GM10248 (cell line): Measurements from ENCODE around the gene SOX15.

Experiments
- CTCF ChIA-PET: fragments of 300-600 bp; sonication (Branson Sonifier 250); formaldehyde crosslinking; extraction: SDS; loops from one replicate; lab custom pipeline; 2021; ENCODE audit warnings: antibody characterized with exemption; lab: Yijun Ruan, JAX
- POLR2A ChIA-PET: fragments of 350-650 bp; sonication (Branson Sonifier 250); formaldehyde crosslinking; extraction: SDS; loops from one replicate; lab custom pipeline; 2020; ENCODE audit warnings: antibody characterized with exemption; lab: Yijun Ruan, JAX
- DNase-seq: peaks from one replicate; pipeline ENCODE4 v3.0.0; 2012; ENCODE audit errors: extremely low spot score
- TF ChIP-seq, protein P1 (sequence below): IDR thresholded peaks from 2 replicates; pipeline ENCODE4 v1.5.1; 2012; ENCODE audit warnings: mild to moderate bottlenecking, low read depth; ENCODE audit errors: extremely low read depth, missing control alignments, control extremely low read depth

SOX15 gene

DNA sequence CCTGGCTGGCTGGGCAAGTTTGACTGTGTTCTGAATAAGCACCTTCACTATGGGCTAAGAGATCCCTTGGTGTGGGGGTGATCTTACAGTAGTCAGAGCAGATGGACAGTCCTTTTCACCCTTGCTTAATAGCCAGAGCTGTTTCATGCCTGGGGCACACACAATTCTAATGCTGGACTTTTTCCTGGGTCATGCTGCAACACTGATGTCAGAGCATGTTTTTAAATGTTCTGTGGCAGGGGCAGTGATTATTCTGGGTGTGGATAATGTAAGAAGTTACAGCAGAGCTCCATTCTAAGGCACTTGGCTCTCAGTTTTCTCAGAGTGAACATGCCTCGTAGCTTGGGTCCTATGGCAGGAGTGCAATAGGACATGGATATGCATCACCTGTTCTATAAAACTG lies 14.4 kb downstream of the SOX15 start:
- no peak for DNase-seq
- ChIA-PET CTCF (interaction anchor here (1.7 to 1.8 kb wide), 2 partner anchors 14 to 39 kb away, joined by 7 read pairs; partner anchors contain the start of genes FXR2 and SOX15), POLR2A (interaction anchor here (0.6 to 4.3 kb wide), 7 partner anchors 9 to 596 kb away, joined by 3 to 32 read pairs (median 4); partner anchors contain the start of gene MPDU1)
- TF ChIP-seq, protein P1, sequence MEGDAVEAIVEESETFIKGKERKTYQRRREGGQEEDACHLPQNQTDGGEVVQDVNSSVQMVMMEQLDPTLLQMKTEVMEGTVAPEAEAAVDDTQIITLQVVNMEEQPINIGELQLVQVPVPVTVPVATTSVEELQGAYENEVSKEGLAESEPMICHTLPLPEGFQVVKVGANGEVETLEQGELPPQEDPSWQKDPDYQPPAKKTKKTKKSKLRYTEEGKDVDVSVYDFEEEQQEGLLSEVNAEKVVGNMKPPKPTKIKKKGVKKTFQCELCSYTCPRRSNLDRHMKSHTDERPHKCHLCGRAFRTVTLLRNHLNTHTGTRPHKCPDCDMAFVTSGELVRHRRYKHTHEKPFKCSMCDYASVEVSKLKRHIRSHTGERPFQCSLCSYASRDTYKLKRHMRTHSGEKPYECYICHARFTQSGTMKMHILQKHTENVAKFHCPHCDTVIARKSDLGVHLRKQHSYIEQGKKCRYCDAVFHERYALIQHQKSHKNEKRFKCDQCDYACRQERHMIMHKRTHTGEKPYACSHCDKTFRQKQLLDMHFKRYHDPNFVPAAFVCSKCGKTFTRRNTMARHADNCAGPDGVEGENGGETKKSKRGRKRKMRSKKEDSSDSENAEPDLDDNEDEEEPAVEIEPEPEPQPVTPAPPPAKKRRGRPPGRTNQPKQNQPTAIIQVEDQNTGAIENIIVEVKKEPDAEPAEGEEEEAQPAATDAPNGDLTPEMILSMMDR, result no peak

DNA sequence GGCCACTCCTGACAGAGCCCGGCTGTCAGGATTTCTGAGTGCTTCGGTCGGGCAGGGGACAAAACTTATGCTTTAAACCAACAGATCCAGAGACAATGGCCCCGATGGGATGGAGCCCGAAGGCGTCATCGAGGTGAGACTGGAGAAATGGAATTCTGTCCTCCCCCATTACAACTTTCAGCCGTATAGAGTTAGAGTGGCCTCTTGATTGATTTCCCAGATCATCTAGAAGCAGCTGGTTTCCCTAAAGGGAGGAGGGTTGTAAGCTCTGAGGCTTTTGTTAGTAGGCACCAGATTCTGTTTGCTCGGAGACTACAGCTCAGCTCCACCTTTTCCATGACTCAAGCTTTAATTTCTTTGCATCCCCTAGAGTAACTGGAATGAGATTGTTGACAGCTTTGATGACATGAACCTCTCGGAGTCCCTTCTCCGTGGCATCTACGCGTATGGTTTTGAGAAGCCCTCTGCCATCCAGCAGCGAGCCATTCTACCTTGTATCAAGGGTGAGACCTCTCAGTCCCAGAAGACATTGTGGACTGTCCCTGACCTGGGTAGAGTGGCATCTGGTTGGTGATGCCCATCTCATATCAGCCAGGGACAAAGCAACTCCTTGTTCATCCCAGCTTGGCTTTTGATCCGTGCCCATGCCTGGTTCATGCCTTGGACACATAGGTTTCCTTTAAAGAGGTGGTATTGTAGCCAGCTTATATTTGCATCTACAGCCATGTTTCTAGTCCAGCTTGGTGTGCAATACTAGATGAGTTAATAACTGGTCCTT lies 15.5 kb downstream of the SOX15 start:
- TF ChIP-seq, protein P1, result no peak
- ChIA-PET POLR2A (interaction anchor here (0.6 to 4.3 kb wide), 5 partner anchors 10 to 136 kb away, joined by 3 to 32 read pairs (median 6); partner anchors contain the start of genes MPDU1, TP53 and WRAP53), CTCF (interaction anchor here (1.2 to 1.8 kb wide), 3 partner anchors 13 to 40 kb away, joined by 7 read pairs; partner anchors contain the start of genes FXR2 and SOX15)
- no peak for DNase-seq

DNA sequence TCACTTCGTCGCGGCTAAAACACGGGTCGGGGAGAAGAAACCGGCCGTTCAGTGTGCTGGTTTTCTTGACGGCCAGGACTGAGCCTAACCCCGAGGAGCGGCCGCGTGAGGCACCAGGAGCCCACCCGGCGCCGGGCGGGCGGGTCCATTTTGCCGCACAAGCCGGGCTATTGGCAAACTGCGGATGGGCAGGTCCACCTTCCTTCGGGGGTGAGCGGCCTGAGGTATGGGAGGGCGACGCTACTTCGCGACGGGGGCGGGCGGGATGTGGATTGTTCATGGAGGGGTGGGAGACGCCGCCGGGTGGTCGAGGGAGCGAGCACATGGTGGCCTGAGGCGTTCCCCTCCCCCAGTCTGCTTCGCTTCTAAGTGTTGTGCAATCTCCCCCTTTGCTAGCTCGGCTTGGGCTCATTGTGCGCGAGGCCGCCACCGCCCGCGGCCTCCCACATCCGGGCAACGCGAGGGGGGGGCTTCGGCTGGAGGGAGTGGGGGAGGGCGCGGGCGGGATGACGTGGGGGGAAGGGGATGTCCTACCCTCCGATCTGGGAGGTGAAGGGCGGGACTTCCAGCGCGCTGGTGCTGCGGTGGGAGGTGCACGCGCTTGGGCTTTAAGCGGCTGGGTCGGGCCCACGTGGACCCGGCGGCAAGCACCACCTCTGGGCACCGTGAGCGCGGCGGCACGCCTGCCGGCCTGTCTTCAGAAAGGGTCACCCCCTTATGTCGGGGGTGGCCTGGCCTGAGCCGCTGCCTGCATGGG lies 16.4 kb downstream of the SOX15 start:
- TF ChIP-seq, protein P1, result no peak
- DNase-seq, result peak; percentile 89
- ChIA-PET POLR2A (interaction anchor here (0.6 to 4.3 kb wide), 9 partner anchors 11 to 331 kb away, joined by 3 to 32 read pairs (median 3); partner anchors contain the start of genes GABARAP, MPDU1, TP53 and WRAP53), CTCF (interaction anchor here (0.6 to 1.8 kb wide), 3 partner anchors 13 to 16 kb away, joined by 3 to 7 read pairs (median 7); partner anchors contain the start of genes SENP3 and SOX15)

DNA sequence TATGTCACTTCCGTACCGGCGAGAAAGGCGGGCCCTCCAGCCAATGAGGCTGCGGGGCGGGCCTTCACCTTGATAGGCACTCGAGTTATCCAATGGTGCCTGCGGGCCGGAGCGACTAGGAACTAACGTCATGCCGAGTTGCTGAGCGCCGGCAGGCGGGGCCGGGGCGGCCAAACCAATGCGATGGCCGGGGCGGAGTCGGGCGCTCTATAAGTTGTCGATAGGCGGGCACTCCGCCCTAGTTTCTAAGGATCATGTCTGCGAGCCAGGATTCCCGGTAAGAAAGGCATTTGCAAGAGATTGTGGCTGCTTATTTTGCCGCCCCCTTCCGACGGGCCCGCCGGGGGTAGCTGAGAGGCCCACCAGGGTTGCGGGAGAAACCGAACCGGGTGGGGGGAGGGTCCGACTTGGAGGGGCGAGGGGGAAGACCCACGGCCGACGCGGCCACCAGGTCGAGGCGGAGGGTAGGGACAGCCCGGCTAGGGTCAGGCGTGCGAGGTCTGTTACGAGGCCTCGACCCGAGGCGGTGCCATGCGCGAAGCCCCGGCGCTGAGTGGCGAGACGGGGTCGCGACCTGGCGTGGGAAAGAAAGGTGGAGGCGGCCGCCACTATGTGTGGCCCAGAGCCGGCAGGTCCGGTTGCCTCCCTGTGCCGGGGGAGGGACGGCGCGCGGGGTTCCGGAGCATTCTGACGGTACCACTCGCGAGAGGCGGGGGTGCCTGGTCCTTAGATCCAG lies 17.1 kb downstream of the SOX15 start:
- peak; percentile 99 for DNase-seq
- POLR2A ChIA-PET, result interaction anchor here (0.6 to 4.3 kb wide), 11 partner anchors 8 to 330 kb away, joined by 3 to 32 read pairs (median 4); partner anchors contain the start of genes GABARAP, MPDU1, TMEM256 and TP53
- CTCF ChIA-PET, result interaction anchor here (0.6 to 3.5 kb wide), 2 partner anchors 12 kb away, joined by 3 to 23 read pairs; partner anchors contain the start of gene SENP3
- TF ChIP-seq, protein P1, result no peak

DNA sequence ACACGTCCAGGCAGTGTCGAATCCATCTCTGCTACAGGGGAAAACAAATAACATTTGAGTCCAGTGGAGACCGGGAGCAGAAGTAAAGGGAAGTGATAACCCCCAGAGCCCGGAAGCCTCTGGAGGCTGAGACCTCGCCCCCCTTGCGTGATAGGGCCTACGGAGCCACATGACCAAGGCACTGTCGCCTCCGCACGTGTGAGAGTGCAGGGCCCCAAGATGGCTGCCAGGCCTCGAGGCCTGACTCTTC lies 17.6 kb downstream of the SOX15 start:
- TF ChIP-seq, protein P1, result no peak
- CTCF ChIA-PET, result interaction anchor here (1.4 to 3.5 kb wide), 2 partner anchors 11 to 17 kb away, joined by 3 to 23 read pairs; partner anchors contain the start of gene SENP3
- DNase-seq, result no peak
- POLR2A ChIA-PET, result interaction anchor here (0.7 to 4.3 kb wide), 3 partner anchors 9 to 168 kb away, joined by 5 to 32 read pairs (median 5); partner anchors contain the start of genes MPDU1 and TMEM256
